ENCODE results near the gene DDX41. TPM values are rescaled to one million over a fixed set of nuclear protein-coding genes. Genes with fewer than 3 reads are reported as not detected.

The DDX41 gene
- total RNA-seq, 1 donor from 2014 or later: 125 TPM

- H3K27ac ChIP-seq: peak overlapping the region; percentile 85
- H3K4me1 ChIP-seq: peaks cover 53% of the 10 kb centered on the region
- H3K9me3 ChIP-seq: no peaks in the 10 kb centered on the region
- no peak for DNase-seq (ENCODE audit: extremely low spot score in 2 of 2)
- peak; percentile 9 to 70 for TF ChIP-seq POLR2AphosphoS5 (IDR thresholded peaks at IDR 0.05; ENCODE audit: insufficient read depth in 1 of 2, low read depth in 1 of 2)
- no peak for TF ChIP-seq POLR2A (IDR thresholded peaks at IDR 0.05)
- no peak for TF ChIP-seq CTCF (IDR thresholded peaks at IDR 0.05)
- H3K36me3 ChIP-seq: peaks cover 0 to 16% of the 10 kb centered on the region in 2 donors
- no peaks in the 10 kb centered on the region for H3K27me3 ChIP-seq
- intact Hi-C loops (cut with DNase I): loop anchor here (2.0 to 5.0 kb wide), 3 partner anchors 21 to 183 kb away; no protein-coding TSS in a partner anchor
- peak overlapping the region; percentile 73 to 91 for H3K4me3 ChIP-seq
Observed at GRCh38 chr5:177495243-177496060, 21.3 kb downstream of the DDX41 start.

- peak overlapping the region; percentile 85 for H3K27ac ChIP-seq
- H3K4me3 ChIP-seq: peak overlapping the region; percentile 15 to 91
- no peaks in the 10 kb centered on the region for H3K9me3 ChIP-seq
- peaks cover 0 to 25% of the 10 kb centered on the region in 2 donors for H3K36me3 ChIP-seq
- no peaks in the 10 kb centered on the region for H3K27me3 ChIP-seq
- intact Hi-C loops (cut with DNase I): loop anchor here (5.0 kb wide), 1 partner anchor 37 kb away; no protein-coding TSS in a partner anchor
- H3K4me1 ChIP-seq: peaks cover 53% of the 10 kb centered on the region
- no peak for DNase-seq (ENCODE audit: extremely low spot score in 2 of 2)
- no peak for TF ChIP-seq POLR2A (IDR thresholded peaks at IDR 0.05)
- TF ChIP-seq CTCF (IDR thresholded peaks at IDR 0.05): no peak
- no peak for TF ChIP-seq POLR2AphosphoS5 (IDR thresholded peaks at IDR 0.05; ENCODE audit: insufficient read depth in 1 of 2, low read depth in 1 of 2)
Observed at GRCh38 chr5:177494346-177495195, 22.2 kb downstream of the DDX41 start.

- Histone ChIP-seq H3K27ac (peak overlapping the region; percentile 85), H3K4me3 (peak overlapping the region in 1 of 2 donors; percentile 91), H3K4me1 (peaks cover 53% of the 10 kb centered on the region), H3K36me3 (peaks cover 0 to 32% of the 10 kb centered on the region in 2 donors), H3K27me3 (no peaks in the 10 kb centered on the region), H3K9me3 (no peaks in the 10 kb centered on the region)
- TF ChIP-seq CTCF (IDR thresholded peaks at IDR 0.05): no peak
- no peak for TF ChIP-seq POLR2AphosphoS5 (IDR thresholded peaks at IDR 0.05; ENCODE audit: insufficient read depth in 1 of 2, low read depth in 1 of 2)
- TF ChIP-seq POLR2A (IDR thresholded peaks at IDR 0.05): no peak
- intact Hi-C loops (cut with DNase I): no loop called here
- DNase-seq (ENCODE audit: extremely low spot score in 2 of 2): no peak
Observed at GRCh38 chr5:177493795-177494345, 22.9 kb downstream of the DDX41 start.

- Histone ChIP-seq H3K4me3 (peak overlapping the region in 1 of 2 donors; percentile 27), H3K9me3 (no peaks in the 10 kb centered on the region), H3K27me3 (no peaks in the 10 kb centered on the region), H3K27ac (peak overlapping the region; percentile 85), H3K4me1 (peaks cover 44% of the 10 kb centered on the region), H3K36me3 (peaks cover 0 to 41% of the 10 kb centered on the region in 2 donors)
- intact Hi-C loops (cut with DNase I): no loop called here
- no peak for DNase-seq (ENCODE audit: extremely low spot score in 2 of 2)
- TF ChIP-seq POLR2AphosphoS5 (IDR thresholded peaks at IDR 0.05; ENCODE audit: insufficient read depth in 1 of 2, low read depth in 1 of 2): no peak
- no peak for TF ChIP-seq POLR2A (IDR thresholded peaks at IDR 0.05)
- TF ChIP-seq CTCF (IDR thresholded peaks at IDR 0.05): no peak
Observed at GRCh38 chr5:177492841-177493240, 23.9 kb downstream of the DDX41 start.

All from vagina (tissue), 2 donors.